Endothelial cell (in vitro differentiated cells): ENCODE measurements around the gene SIRT7. TPM values are rescaled to one million over a fixed set of nuclear protein-coding genes. Genes with fewer than 3 reads are reported as not detected.

Source experiments
- DNase-seq: peaks from one replicate; pipeline ENCODE4 v3.0.0; 2021; ENCODE audit warnings: low spot score
- H3K27ac Mint-ChIP-seq: one replicate; pipeline ENCODE4 v1.8.0; 2021; ENCODE audit warnings: mixed read lengths, inconsistent platforms; ENCODE audit not compliant: unreplicated experiment
- H3K27me3 Mint-ChIP-seq: one replicate; pipeline ENCODE4 v1.8.0; 2021; ENCODE audit warnings: mild to moderate bottlenecking, moderate library complexity, mixed read lengths, inconsistent platforms; ENCODE audit not compliant: unreplicated experiment
- H3K36me3 Mint-ChIP-seq: one replicate; pipeline ENCODE4 v1.8.0; 2021; ENCODE audit warnings: mild to moderate bottlenecking, low read depth, mixed read lengths, inconsistent platforms; ENCODE audit not compliant: unreplicated experiment
- H3K4me1 Mint-ChIP-seq: one replicate; pipeline ENCODE4 v1.8.0; 2021; ENCODE audit warnings: mild to moderate bottlenecking, mixed read lengths, inconsistent platforms; ENCODE audit not compliant: unreplicated experiment
- H3K4me3 Mint-ChIP-seq: one replicate; pipeline ENCODE4 v1.8.0; 2021; ENCODE audit warnings: mild to moderate bottlenecking, mixed read lengths, inconsistent platforms; ENCODE audit not compliant: unreplicated experiment
- H3K9me3 Mint-ChIP-seq: one replicate; pipeline ENCODE4 v1.8.0; 2021; ENCODE audit warnings: mixed read lengths, inconsistent platforms; ENCODE audit not compliant: unreplicated experiment
- CTCF ChIP-seq: fragments of 200-600 bp; sonication (generic); IDR thresholded peaks from one replicate; pipeline ENCODE4 v1.5.0; 2021; ENCODE audit warnings: antibody characterized with exemption; ENCODE audit not compliant: unreplicated experiment
- total RNA-seq: library from RNA; stranded (reverse); fragmentation: NEBNext Ultra II Directional; extraction: Animal tissue kit (Norgen Biotek cat#: 25700); gene quantifications from one replicate; pipeline ENCODE4 v1.2.1, GENCODE V29; 2021; ENCODE audit not compliant: unreplicated experiment

The SIRT7 gene
- total RNA-seq, 1 donor from 2014 or later: 14.4 TPM

- DNase-seq: no peak
- no peak overlapping the region for H3K27ac Mint-ChIP-seq
- H3K27me3 Mint-ChIP-seq: peaks cover 3% of the 10 kb centered on the region
- H3K4me1 Mint-ChIP-seq: no peaks in the 10 kb centered on the region
- no peaks in the 10 kb centered on the region for H3K9me3 Mint-ChIP-seq
- H3K36me3 Mint-ChIP-seq: no peaks in the 10 kb centered on the region
- TF ChIP-seq CTCF: no peak
- H3K4me3 Mint-ChIP-seq: no peak overlapping the region
These were observed 26.9 kb upstream of the SIRT7 start for GRCh38 chr17:81944858-81945257.

GRCh38 chr17:81942167-81942553 is 24.2 kb upstream of the SIRT7 start:
- no peak for DNase-seq
- Mint-ChIP-seq H3K27me3 (peaks cover 11% of the 10 kb centered on the region), H3K27ac (no peak overlapping the region), H3K4me3 (no peak overlapping the region), H3K4me1 (peaks cover 7% of the 10 kb centered on the region), H3K36me3 (no peaks in the 10 kb centered on the region), H3K9me3 (no peaks in the 10 kb centered on the region)
- no peak for TF ChIP-seq CTCF

- no peak for TF ChIP-seq CTCF
- Mint-ChIP-seq H3K9me3 (no peaks in the 10 kb centered on the region), H3K27me3 (peaks cover 10% of the 10 kb centered on the region), H3K4me3 (no peak overlapping the region), H3K36me3 (no peaks in the 10 kb centered on the region), H3K4me1 (peaks cover 7% of the 10 kb centered on the region), H3K27ac (no peak overlapping the region)
- no peak for DNase-seq
These were observed 23.6 kb upstream of the SIRT7 start for GRCh38 chr17:81941484-81942166.

- no peak overlapping the region for H3K4me3 Mint-ChIP-seq
These were observed 22.8 kb upstream of the SIRT7 start for GRCh38 chr17:81940538-81941483.

More at GRCh38 chr17:81940538-81941483, 22.8 kb upstream of the SIRT7 start:
- Mint-ChIP-seq H3K36me3 (no peaks in the 10 kb centered on the region), H3K27me3 (peaks cover 12% of the 10 kb centered on the region), H3K27ac (no peak overlapping the region), H3K4me1 (peaks cover 8% of the 10 kb centered on the region), H3K9me3 (no peaks in the 10 kb centered on the region)
- TF ChIP-seq CTCF: no peak
- DNase-seq: no peak
